HG03558 (cell line): ENCODE measurements around the gene PNMA6E.

Source experiments
- ATAC-seq: cut with Tn5 transposase; IDR thresholded peaks from one replicate; pipeline ENCODE4 v1.9.1; 2021; ENCODE audit warnings: moderate number of reproducible peaks; ENCODE audit not compliant: unreplicated experiment; ENCODE audit errors: extremely low read depth

The PNMA6E gene

GRCh38 chrX:153365670-153366069, 35.5 kb downstream of the PNMA6E start:
- ATAC-seq: no peak

GRCh38 chrX:153361781-153362397, 39.3 kb downstream of the PNMA6E start:
- ATAC-seq: no peak

GRCh38 chrX:153357877-153358276, 43.3 kb downstream of the PNMA6E start:
- no peak for ATAC-seq

- no peak for ATAC-seq
These were observed 47.7 kb downstream of the PNMA6E start for GRCh38 chrX:153353416-153353815.

- no peak for ATAC-seq
These were observed 48.3 kb downstream of the PNMA6E start for GRCh38 chrX:153352858-153353257.

- ATAC-seq: no peak
These were observed 49.2 kb downstream of the PNMA6E start for GRCh38 chrX:153351981-153352380.

GRCh38 chrX:153349952-153350351, 51.2 kb downstream of the PNMA6E start:
- no peak for ATAC-seq

GRCh38 chrX:153348421-153348820, 52.7 kb downstream of the PNMA6E start:
- ATAC-seq: no peak

- no peak for ATAC-seq
These were observed 53.6 kb downstream of the PNMA6E start for GRCh38 chrX:153347530-153347929.
